GM19025 (cell line): Measurements from ENCODE around the gene SPINK1.
"Not testable (repeated sequence)": the region's sequence is repeated elsewhere in the genome, so short reads cannot be mapped to it uniquely, and the experiment has no call there.

Experiments
- ATAC-seq: cut with Tn5 transposase; IDR thresholded peaks from one replicate; pipeline ENCODE4 v1.9.1; 2021; ENCODE audit warnings: mild to moderate bottlenecking, low read depth, moderate library complexity; ENCODE audit not compliant: unreplicated experiment

SPINK1 gene

GRCh38 chr5:147854894-147855773 lies 23.7 kb upstream of the SPINK1 start:
- no peak for ATAC-seq

DNA sequence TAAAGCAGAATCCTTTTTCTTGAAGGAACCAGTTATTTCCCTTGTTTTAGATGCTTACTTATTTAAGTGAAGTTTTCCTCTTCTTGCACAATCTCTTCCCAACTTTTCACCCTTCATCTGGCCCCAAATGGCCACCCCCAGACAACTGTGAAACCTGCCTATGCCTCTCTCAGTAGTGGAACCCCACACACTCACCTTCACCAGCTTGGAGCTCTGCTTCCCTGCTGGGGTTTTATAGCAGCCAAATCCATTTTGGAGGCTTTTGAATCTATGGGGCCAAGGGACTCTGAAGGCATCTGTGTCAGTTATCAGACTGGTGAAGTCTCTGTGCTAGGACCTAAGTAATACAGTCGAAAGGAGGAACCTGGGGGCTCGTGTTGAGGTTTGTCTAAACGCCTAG lies 22.9 kb upstream of the SPINK1 start:
- no peak for ATAC-seq

GRCh38 chr5:147853372-147853987 lies 22.0 kb upstream of the SPINK1 start:
- ATAC-seq: no peak

DNA sequence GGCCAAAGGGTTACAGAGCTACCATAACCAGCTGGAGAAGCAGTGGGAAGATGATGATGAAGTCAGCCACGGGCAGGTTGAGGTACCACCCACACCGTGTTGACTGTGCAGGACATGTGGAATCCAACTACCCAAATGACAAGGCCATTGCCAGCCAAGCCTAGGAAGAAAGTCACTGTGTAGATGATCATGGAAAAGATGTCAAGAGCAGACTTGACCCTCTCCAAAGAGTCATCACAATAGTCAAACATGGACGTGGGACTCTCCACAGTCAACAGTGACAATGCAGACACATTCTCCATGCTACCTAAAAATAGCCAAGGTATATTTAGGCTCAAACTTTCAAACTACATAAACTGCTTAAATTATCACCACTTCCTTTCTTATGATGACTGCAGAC lies 20.9 kb upstream of the SPINK1 start:
- no peak for ATAC-seq

GRCh38 chr5:147851578-147851977 lies 20.1 kb upstream of the SPINK1 start:
- no peak for ATAC-seq

DNA sequence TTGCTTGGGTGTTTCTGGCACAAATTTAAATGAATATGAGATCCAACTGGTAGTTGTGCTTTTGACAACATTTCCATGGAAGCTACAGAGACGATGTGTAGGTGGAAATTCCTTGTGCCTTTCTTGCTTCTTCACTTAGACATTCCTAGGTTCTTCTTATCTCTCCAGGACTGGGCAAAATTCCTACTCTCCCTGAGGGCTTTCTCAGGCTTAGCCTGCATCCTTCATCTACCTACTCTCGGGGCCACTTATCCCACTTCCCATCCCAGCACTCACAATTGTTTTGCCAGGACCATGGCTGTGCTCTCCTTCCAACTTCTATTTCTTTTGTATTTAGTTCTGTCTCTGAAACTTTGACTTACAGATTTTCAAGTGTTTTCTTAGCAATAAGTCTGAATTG lies 17.8 kb upstream of the SPINK1 start:
- no peak for ATAC-seq

DNA sequence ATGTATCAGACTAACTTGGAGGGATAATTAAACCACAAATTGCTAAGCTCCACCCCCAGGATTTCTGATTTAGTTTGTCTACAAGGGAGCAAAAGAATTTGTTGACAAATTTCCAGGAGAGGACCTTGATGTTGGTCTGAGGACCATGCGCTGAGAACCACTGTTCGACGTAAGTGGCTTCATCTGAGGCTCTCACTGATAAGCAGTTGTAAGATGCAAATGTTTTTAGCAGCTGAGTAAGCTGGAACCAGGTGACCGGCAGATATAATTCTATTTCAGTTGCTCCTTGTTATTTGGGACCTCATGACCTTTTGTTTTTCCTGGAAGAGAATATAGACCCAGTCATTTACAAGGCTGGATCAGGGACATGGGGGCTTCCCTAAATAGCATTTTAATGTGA lies 14.1 kb upstream of the SPINK1 start:
- ATAC-seq: no peak

GRCh38 chr5:147844846-147845245 lies 13.4 kb upstream of the SPINK1 start:
- ATAC-seq: no peak

GRCh38 chr5:147842869-147843268 lies 11.4 kb upstream of the SPINK1 start:
- ATAC-seq: no peak

DNA sequence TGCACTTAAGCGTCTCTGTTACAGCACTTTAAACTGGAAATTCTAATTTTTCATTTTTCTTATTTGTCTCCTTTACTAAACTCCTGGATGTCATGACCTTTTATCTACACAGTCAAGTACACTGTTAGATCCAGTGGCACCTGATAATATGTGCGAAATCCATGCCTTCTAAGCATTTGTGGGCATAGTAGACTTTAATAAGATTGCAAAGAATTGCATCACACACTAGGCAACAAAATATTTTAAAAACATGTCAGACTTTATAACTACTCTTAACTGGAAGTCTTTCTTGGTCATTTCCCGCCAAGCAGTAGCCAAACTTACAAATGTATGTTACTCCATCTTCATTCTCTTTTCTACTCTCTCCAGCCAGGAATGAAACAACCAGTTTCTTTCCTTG lies 5.0 kb upstream of the SPINK1 start:
- ATAC-seq: no peak

DNA sequence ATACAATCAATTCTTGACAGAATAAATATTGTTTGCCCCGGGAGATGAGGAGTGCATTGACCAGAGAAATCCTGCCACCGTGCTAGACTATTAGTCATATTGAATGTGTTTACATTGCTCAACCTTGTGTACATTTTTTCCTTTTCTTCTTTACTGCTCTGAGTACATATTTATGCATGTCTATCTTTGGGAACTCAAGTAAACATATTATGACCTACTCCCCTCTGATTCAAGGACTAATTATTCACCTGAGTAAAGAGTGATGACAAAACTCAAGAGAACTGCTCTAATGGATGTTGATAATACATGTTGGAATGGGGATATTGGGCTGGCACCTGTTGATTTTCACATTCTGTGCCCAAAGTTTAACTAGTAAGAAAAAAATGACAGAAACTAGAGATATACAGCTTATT lies 3.9 kb upstream of the SPINK1 start:
- ATAC-seq: no peak

GRCh38 chr5:147832541-147832940 lies 1.1 kb upstream of the SPINK1 start:
- no peak for ATAC-seq

GRCh38 chr5:147830035-147830434 lies 1.4 kb downstream of the SPINK1 start:
- ATAC-seq: no peak

DNA sequence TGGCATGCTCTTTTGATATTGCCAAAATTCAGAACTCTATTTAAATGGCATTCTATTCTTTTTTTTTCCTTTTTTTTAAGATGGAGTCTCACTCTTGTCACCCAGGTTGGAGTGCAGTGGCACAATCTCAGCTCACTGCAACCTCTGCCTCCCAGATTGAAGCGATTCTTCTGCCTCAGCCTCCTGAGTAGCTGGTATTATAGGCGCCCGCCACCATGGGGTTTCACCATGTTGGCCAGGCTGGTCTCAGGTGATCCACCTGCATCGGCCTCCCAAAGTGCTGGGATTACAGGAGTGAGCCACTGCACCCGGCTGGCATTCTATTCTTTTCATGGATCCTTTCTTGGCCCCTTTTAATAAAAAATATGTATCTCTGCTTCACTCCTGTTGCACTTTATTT lies 4.5 kb downstream of the SPINK1 start:
- ATAC-seq: not testable (repeated sequence)

- ATAC-seq: no peak
Measured at GRCh38 chr5:147826361-147826760, 5.1 kb downstream of the SPINK1 start.

DNA sequence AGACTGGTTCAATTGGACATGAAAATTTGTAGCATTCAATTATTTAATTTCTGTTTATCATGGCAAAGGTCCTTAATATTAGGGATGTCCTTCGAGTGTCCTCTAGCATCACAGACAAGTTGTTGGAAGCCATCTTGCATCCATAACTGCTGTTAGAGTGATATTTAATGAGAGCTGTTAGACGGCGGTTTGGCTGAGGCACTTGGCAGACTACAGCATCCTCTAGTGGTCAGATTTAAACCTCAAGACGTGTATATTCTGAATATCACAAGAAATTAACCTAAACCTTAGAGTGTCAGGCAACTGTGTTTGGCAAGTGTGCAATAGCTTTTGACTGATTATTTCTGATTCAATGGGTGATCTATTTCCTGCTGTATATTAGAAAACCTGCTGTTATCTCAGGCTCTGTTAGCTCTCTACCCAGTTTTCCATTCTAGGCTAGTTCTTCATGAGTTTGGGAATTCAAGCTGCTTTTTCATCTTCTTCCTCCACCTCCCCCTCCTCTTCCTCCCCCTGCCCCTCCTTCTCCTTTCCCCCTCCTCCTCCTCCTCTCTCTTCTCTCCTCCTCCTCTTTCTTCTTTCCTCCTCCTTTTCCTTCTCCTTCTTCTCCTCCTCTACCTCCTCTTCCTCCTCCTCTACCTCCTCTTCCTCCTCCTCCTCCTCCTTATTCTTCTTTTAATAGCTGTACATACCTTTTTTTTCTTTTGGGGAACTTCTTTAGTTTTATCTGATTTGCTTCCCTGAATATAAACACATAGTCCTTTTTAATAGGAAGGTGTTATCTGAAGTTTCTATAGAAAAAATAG lies 8.6 kb downstream of the SPINK1 start:
- peak; percentile 69 for ATAC-seq

- ATAC-seq: not testable (repeated sequence)
Measured at GRCh38 chr5:147822222-147822621, 9.2 kb downstream of the SPINK1 start.

- no peak for ATAC-seq
Measured at GRCh38 chr5:147821766-147822165, 9.7 kb downstream of the SPINK1 start.

DNA sequence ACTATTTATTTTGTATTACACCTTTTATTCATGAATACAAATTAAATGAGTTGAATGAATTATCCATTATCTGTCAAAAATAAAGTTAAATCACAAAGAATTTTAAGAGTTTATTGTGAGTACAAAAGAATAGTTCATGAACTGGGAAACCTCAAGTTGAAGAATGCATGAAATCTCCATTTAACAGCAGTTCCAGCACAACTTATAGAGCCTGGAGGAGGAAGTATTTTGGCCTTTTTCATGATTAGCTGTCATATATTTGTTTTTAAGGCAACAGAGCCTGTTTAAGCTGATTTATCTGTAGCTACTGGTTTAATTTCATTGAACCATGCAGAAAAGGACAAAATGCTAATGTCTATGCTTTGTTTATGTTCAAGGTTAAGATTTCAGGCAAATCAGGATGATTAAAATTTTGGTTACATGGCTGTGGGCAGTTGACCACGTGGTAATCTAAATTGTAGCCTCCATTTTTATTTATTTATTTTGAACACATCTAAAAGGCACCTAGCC lies 12.2 kb downstream of the SPINK1 start:
- ATAC-seq: no peak

GRCh38 chr5:147818290-147818689 lies 13.2 kb downstream of the SPINK1 start:
- ATAC-seq: no peak

GRCh38 chr5:147813696-147814095 lies 17.8 kb downstream of the SPINK1 start:
- ATAC-seq: no peak
